Liver (tissue), 9 donors: ENCODE measurements around the gene MYL4. TPM values are rescaled to one million over a fixed set of nuclear protein-coding genes. Genes with fewer than 3 reads are reported as not detected.
A peak's percentile ranks its signal among the peaks of the same experiment; 100 is the strongest.

Experiments used
- DNase-seq: peaks from one replicate; pipeline ENCODE4 v3.0.0-alpha.2; 2017; ENCODE audit warnings: low spot score
- H3K27ac ChIP-seq, 2 donors: one replicate each; pipeline ENCODE4 v1.7.0; 2013; ENCODE audit warnings: inconsistent platforms in 2 of 2, low read length in 2 of 2, control low read depth in 1 of 2, low read depth in 1 of 2, mild to moderate bottlenecking in 1 of 2
- H3K27me3 ChIP-seq, 4 donors: one replicate each; pipeline versions ENCODE4 v1.6.1 to v1.7.0; 2013; ENCODE audit warnings: low read length in 3 of 4, inconsistent platforms in 1 of 4, mild to moderate bottlenecking in 1 of 4, moderate library complexity in 1 of 4; ENCODE audit not compliant: control insufficient read depth in 4 of 4, insufficient read depth in 4 of 4
- H3K36me3 ChIP-seq, 4 donors: one replicate each; pipeline versions ENCODE4 v1.6.1 to v1.7.0; 2013; ENCODE audit warnings: low read length in 3 of 4, mild to moderate bottlenecking in 3 of 4, low read depth in 1 of 4, moderate library complexity in 1 of 4; ENCODE audit not compliant: control insufficient read depth in 4 of 4, insufficient read depth in 3 of 4
- H3K4me1 ChIP-seq, 4 donors: one replicate each; pipeline versions ENCODE4 v1.6.1 to v1.7.0; 2013; ENCODE audit warnings: low read length in 3 of 4, mild to moderate bottlenecking in 3 of 4, moderate library complexity in 1 of 4; ENCODE audit not compliant: control insufficient read depth in 4 of 4, insufficient read depth in 4 of 4
- H3K4me3 ChIP-seq, 3 donors: one replicate each; pipeline versions ENCODE4 v1.6.1 to v1.7.0; 2013; ENCODE audit warnings: low read length in 3 of 3, control low read depth in 1 of 3, low read depth in 1 of 3, mild to moderate bottlenecking in 1 of 3
- H3K9ac ChIP-seq, 2 donors: one replicate each; pipeline ENCODE4 v1.7.0; 2013; ENCODE audit warnings: low read length in 2 of 2, mild to moderate bottlenecking in 2 of 2, moderate library complexity in 2 of 2, control low read depth in 1 of 2, low read depth in 1 of 2
- H3K9me3 ChIP-seq, 4 donors: one replicate each; pipeline versions ENCODE4 v1.6.1 to v1.7.0; 2013; ENCODE audit warnings: low read length in 3 of 4; ENCODE audit not compliant: control insufficient read depth in 4 of 4
- EGR1 ChIP-seq, 2 donors: IDR thresholded peaks; 2 replicates each; pipeline ENCODE4 v1.6.1; 2016 to 2018; ENCODE audit warnings: antibody characterized with exemption in 2 of 2, low read depth in 2 of 2
- FOXA1 ChIP-seq: IDR thresholded peaks from 2 replicates; pipeline ENCODE4 v1.6.1; 2016; ENCODE audit warnings: antibody characterized with exemption
- FOXA2 ChIP-seq: IDR thresholded peaks from 2 replicates; pipeline ENCODE4 v1.6.1; 2016; ENCODE audit warnings: antibody characterized with exemption
- GABPA ChIP-seq, 2 donors: IDR thresholded peaks in 1 of 2; conservative IDR thresholded peaks in 1 of 2; 2 replicates each; pipeline ENCODE4 v1.6.1; 2016; ENCODE audit warnings: antibody characterized with exemption in 2 of 2, mild to moderate bottlenecking in 1 of 2, moderate library complexity in 1 of 2
- HNF4A ChIP-seq, 2 donors: conservative IDR thresholded peaks; 2 replicates each; pipeline ENCODE4 v1.6.1; 2016; ENCODE audit warnings: antibody characterized with exemption in 2 of 2, mild to moderate bottlenecking in 2 of 2
- HNF4G ChIP-seq: IDR thresholded peaks from 2 replicates; pipeline ENCODE4 v1.6.1; 2016; ENCODE audit warnings: antibody characterized with exemption
- JUND ChIP-seq, 2 donors: IDR thresholded peaks; 2 replicates each; pipeline ENCODE4 v1.6.1; 2016; ENCODE audit warnings: antibody characterized with exemption in 2 of 2
- NR2F2 ChIP-seq: IDR thresholded peaks from 2 replicates; pipeline ENCODE4 v1.6.1; 2016; ENCODE audit warnings: antibody characterized with exemption
- RAD21 ChIP-seq, 2 donors: IDR thresholded peaks; 2 replicates each; pipeline ENCODE4 v1.6.1; 2016; ENCODE audit warnings: antibody characterized with exemption in 2 of 2, mild to moderate bottlenecking in 2 of 2
- RXRA ChIP-seq, 2 donors: IDR thresholded peaks; 2 replicates each; pipeline ENCODE4 v1.6.1; 2017 to 2018; ENCODE audit warnings: antibody characterized with exemption in 2 of 2, mild to moderate bottlenecking in 1 of 2
- SP1 ChIP-seq: IDR thresholded peaks from 2 replicates; pipeline ENCODE4 v1.6.1; 2018; ENCODE audit warnings: antibody characterized with exemption, mild to moderate bottlenecking
- TAF1 ChIP-seq: conservative IDR thresholded peaks from 2 replicates; pipeline ENCODE4 v1.6.1; 2016; ENCODE audit warnings: antibody characterized with exemption, mild to moderate bottlenecking
- YY1 ChIP-seq: IDR thresholded peaks from 2 replicates; pipeline ENCODE4 v1.6.1; 2016; ENCODE audit warnings: antibody characterized with exemption, mild to moderate bottlenecking
- WGBS: extraction: QIAGEN DNeasy Blood & Tissue Kit; methylation state at CpG from one replicate; pipeline ENCODE4 v1.1.7; 2013; 5-methylcytosine and 5-hydroxymethylcytosine counted together
- polyA plus RNA-seq, 2 donors: library from polyadenylated mRNA; stranded (reverse) in 1 of 2; unstranded in 1 of 2; fragments of 200-250 nt in 1 of 2; fragments of >200 nt in 1 of 2; fragmentation: Nextera tagmentation in 1 of 2; extraction: Ambion mirVana in 1 of 2; gene quantifications; one replicate each; pipeline versions ENCODE4 v1.2.1 to v1.2.3, GENCODE V29; 2013 to 2015
- total RNA-seq, 2 donors: library from RNA; depleted of rRNA; stranded (reverse); fragments of >200 nt; gene quantifications; one replicate each; pipeline ENCODE4 v1.2.3, GENCODE V29; 2014
- TF ChIP-seq, protein P1 (sequence below): IDR thresholded peaks from 2 replicates; pipeline ENCODE4 v1.6.1; 2016; ENCODE audit warnings: antibody characterized with exemption
- TF ChIP-seq, protein P2 (sequence below): IDR thresholded peaks from 2 replicates; pipeline ENCODE4 v1.6.1; 2016; ENCODE audit warnings: antibody characterized with exemption, mild to moderate bottlenecking
- TF ChIP-seq, protein P3 (sequence below): IDR thresholded peaks from 2 replicates; pipeline ENCODE4 v1.6.1; 2016; ENCODE audit warnings: antibody characterized with exemption
- TF ChIP-seq, protein P4 (sequence below): fragments of 150-350 bp; IDR thresholded peaks from 2 replicates; pipeline ENCODE4 v1.5.1; 2017; ENCODE audit warnings: improper control_type of control experiment, low read depth, low read length; ENCODE audit not compliant: missing input control
- TF ChIP-seq, protein P5 (sequence below): IDR thresholded peaks from 2 replicates; pipeline ENCODE4 v1.6.1; 2016; ENCODE audit warnings: antibody characterized with exemption
- donor health status: healthy.
- donor health status: healthy.
- donor health status: healthy.
- donor health status: healthy.
- donor health status: healthy.

The MYL4 gene
- total and polyA plus RNA-seq, 4 donors, result 0.19 to 215 (median 0.22) TPM; not detected in 1

DNA sequence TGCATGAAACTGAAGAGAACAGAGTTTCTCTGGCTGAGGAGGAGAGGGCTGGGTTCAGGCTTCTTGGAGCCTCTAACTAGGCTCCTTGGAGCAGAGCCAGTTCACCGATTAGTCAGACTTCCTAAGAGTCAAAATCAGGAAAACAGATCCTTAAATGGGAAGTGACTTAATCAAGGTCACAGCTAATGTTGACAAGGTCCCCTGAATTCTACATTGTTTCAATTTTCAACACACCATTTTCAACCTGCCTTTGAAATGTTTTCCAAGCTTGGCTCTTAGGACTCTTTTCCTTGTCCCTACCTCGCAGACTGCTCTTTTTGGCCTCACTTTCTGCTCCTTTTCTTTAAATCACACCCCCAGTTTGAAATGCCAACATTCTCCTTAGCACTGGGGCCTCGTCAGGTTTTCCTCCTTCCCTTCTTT lies 16.3 kb downstream of the MYL4 start:
- Histone ChIP-seq H3K27ac (peak overlapping the region; percentile 69 to 78), H3K4me1 (peaks cover 3 to 23% (median 10%) of the 10 kb centered on the region in 4 donors), H3K9me3 (no peaks in the 10 kb centered on the region), H3K36me3 (no peaks in the 10 kb centered on the region), H3K9ac (no peak overlapping the region), H3K4me3 (no peak overlapping the region), H3K27me3 (no peaks in the 10 kb centered on the region)
- DNase-seq, result no peak
- TF ChIP-seq FOXA2 (no peak), JUND (IDR thresholded peaks at IDR 0.05) (no peak), TAF1 (no peak), RXRA (IDR thresholded peaks at IDR 0.05) (no peak), EGR1 (IDR thresholded peaks at IDR 0.05; ENCODE audit: low read depth in 2 of 2) (no peak), GABPA (IDR thresholded peaks at IDR 0.05 in 1 of 2, conservative IDR thresholded peaks at IDR 0.05 in 1 of 2) (no peak), SP1 (peak; percentile 17), HNF4G (no peak), YY1 (no peak), FOXA1 (no peak), NR2F2 (peak; percentile 77), RAD21 (IDR thresholded peaks at IDR 0.05) (peak in 1 of 2 donors; percentile 36), HNF4A (conservative IDR thresholded peaks at IDR 0.05) (no peak)
- TF ChIP-seq, protein P1, sequence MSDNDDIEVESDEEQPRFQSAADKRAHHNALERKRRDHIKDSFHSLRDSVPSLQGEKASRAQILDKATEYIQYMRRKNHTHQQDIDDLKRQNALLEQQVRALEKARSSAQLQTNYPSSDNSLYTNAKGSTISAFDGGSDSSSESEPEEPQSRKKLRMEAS, result no peak
- TF ChIP-seq, protein P2, sequence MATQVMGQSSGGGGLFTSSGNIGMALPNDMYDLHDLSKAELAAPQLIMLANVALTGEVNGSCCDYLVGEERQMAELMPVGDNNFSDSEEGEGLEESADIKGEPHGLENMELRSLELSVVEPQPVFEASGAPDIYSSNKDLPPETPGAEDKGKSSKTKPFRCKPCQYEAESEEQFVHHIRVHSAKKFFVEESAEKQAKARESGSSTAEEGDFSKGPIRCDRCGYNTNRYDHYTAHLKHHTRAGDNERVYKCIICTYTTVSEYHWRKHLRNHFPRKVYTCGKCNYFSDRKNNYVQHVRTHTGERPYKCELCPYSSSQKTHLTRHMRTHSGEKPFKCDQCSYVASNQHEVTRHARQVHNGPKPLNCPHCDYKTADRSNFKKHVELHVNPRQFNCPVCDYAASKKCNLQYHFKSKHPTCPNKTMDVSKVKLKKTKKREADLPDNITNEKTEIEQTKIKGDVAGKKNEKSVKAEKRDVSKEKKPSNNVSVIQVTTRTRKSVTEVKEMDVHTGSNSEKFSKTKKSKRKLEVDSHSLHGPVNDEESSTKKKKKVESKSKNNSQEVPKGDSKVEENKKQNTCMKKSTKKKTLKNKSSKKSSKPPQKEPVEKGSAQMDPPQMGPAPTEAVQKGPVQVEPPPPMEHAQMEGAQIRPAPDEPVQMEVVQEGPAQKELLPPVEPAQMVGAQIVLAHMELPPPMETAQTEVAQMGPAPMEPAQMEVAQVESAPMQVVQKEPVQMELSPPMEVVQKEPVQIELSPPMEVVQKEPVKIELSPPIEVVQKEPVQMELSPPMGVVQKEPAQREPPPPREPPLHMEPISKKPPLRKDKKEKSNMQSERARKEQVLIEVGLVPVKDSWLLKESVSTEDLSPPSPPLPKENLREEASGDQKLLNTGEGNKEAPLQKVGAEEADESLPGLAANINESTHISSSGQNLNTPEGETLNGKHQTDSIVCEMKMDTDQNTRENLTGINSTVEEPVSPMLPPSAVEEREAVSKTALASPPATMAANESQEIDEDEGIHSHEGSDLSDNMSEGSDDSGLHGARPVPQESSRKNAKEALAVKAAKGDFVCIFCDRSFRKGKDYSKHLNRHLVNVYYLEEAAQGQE, result no peak
- TF ChIP-seq, protein P3, sequence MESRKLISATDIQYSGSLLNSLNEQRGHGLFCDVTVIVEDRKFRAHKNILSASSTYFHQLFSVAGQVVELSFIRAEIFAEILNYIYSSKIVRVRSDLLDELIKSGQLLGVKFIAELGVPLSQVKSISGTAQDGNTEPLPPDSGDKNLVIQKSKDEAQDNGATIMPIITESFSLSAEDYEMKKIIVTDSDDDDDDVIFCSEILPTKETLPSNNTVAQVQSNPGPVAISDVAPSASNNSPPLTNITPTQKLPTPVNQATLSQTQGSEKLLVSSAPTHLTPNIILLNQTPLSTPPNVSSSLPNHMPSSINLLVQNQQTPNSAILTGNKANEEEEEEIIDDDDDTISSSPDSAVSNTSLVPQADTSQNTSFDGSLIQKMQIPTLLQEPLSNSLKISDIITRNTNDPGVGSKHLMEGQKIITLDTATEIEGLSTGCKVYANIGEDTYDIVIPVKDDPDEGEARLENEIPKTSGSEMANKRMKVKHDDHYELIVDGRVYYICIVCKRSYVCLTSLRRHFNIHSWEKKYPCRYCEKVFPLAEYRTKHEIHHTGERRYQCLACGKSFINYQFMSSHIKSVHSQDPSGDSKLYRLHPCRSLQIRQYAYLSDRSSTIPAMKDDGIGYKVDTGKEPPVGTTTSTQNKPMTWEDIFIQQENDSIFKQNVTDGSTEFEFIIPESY, result no peak
- TF ChIP-seq, protein P4, sequence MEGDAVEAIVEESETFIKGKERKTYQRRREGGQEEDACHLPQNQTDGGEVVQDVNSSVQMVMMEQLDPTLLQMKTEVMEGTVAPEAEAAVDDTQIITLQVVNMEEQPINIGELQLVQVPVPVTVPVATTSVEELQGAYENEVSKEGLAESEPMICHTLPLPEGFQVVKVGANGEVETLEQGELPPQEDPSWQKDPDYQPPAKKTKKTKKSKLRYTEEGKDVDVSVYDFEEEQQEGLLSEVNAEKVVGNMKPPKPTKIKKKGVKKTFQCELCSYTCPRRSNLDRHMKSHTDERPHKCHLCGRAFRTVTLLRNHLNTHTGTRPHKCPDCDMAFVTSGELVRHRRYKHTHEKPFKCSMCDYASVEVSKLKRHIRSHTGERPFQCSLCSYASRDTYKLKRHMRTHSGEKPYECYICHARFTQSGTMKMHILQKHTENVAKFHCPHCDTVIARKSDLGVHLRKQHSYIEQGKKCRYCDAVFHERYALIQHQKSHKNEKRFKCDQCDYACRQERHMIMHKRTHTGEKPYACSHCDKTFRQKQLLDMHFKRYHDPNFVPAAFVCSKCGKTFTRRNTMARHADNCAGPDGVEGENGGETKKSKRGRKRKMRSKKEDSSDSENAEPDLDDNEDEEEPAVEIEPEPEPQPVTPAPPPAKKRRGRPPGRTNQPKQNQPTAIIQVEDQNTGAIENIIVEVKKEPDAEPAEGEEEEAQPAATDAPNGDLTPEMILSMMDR, result no peak
- TF ChIP-seq, protein P5, sequence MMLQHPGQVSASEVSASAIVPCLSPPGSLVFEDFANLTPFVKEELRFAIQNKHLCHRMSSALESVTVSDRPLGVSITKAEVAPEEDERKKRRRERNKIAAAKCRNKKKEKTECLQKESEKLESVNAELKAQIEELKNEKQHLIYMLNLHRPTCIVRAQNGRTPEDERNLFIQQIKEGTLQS, result no peak
- 59% methylated on average over 3 of the region's 3 CpGs for WGBS
